ENCODE results near the gene ZSWIM7.
"Not testable (repeated sequence)": the region's sequence is repeated elsewhere in the genome, so short reads cannot be mapped to it uniquely, and the experiment has no call there.

ZSWIM7 gene

GRCh38 chr17:15955793-15956541 is 43.5 kb downstream of the ZSWIM7 start:
- DNase-seq: no peak

GRCh38 chr17:15954222-15954621 is 45.3 kb downstream of the ZSWIM7 start:
- no peak for DNase-seq

GRCh38 chr17:15952916-15953790 is 46.4 kb downstream of the ZSWIM7 start:
- no peak for DNase-seq

GRCh38 chr17:15952048-15952532 is 47.4 kb downstream of the ZSWIM7 start:
- DNase-seq: no peak

- DNase-seq: no peak
Measured at GRCh38 chr17:15951368-15952047, 48.0 kb downstream of the ZSWIM7 start.

GRCh38 chr17:15947976-15948752 is 51.3 kb downstream of the ZSWIM7 start:
- DNase-seq: no peak

- DNase-seq: no peak
Measured at GRCh38 chr17:15947271-15947670, 52.2 kb downstream of the ZSWIM7 start.

- DNase-seq: no peak
Measured at GRCh38 chr17:15946611-15947120, 52.8 kb downstream of the ZSWIM7 start.

- DNase-seq: no peak
Measured at GRCh38 chr17:15945527-15946191, 53.8 kb downstream of the ZSWIM7 start.

GRCh38 chr17:15944759-15945526 is 54.6 kb downstream of the ZSWIM7 start, which contains the start of gene ADORA2B:
Gene ADORA2B, plus strand, starts transcription at chr17:15945130. Its CDS starts 119 bp downstream, at chr17:15945249.
- DNase-seq: peak; percentile 24 to 36

- no peak for DNase-seq
Measured at GRCh38 chr17:15943971-15944758, 55.3 kb downstream of the ZSWIM7 start.

GRCh38 chr17:15942207-15942833 is 57.2 kb downstream of the ZSWIM7 start:
- DNase-seq: peak in 1 of 2 donors; percentile 36

GRCh38 chr17:15941781-15942180 is 57.7 kb downstream of the ZSWIM7 start:
- DNase-seq: no peak

GRCh38 chr17:15936481-15936880 is 63.0 kb downstream of the ZSWIM7 start:
- DNase-seq: not testable (repeated sequence)

GRCh38 chr17:15935891-15936290 is 63.6 kb downstream of the ZSWIM7 start:
- no peak for DNase-seq

GRCh38 chr17:15934866-15935265 is 64.6 kb downstream of the ZSWIM7 start:
- DNase-seq: no peak

- DNase-seq: no peak
Measured at GRCh38 chr17:15931394-15931793, 68.1 kb downstream of the ZSWIM7 start.

GRCh38 chr17:15930426-15930825 is 69.1 kb downstream of the ZSWIM7 start:
- no peak for DNase-seq

GRCh38 chr17:15929941-15930340 is 69.6 kb downstream of the ZSWIM7 start:
- no peak for DNase-seq
